ENCODE results near the gene CUL3.

CUL3 gene

DNA sequence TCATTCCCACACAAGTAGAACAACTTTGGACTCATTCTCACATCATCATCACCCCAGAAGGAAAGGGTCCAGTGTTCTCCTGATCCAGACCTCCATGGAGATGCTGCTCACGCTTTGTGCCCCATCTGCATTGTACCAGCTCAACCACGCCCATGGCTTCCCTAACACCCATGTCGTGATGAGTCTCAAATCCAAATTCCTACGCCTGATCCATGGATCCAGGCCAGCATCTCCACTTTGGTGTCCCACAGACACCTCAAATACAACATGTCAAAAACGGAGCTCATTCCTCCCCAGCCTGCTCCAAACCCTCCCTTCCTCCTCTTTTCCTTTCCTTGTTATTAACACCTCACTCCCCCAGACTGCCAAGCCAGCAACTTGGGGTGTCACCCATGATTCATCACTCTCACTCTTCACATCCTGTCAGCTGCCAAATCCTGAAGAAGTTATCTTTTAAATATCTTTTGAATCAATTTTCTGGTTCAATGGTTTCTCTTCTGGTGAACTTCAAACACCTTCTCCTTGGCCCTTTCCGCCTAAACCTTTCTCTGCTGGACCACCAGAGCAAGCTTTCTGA lies 153.1 kb downstream of the CUL3 start:
- DNase-seq (ENCODE audit: low read depth in 2 of 3, low spot score in 1 of 3), result no peak

DNA sequence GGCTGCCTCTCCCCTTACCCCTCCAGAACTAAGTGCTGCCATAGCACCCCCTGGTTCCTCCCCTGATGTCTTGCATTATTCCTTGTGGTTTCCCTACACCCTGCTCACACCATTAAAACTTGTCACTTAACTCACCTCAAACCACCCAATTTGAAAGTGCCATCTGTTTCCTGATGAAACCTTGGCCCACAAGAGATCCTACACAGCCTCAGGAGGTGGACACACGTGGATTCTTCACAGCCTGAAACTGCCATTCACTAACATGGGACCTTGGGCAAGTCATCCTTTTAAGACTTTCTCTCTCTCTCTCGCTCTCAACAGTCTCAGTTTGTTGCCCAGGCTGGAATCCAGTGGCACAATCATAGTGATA lies 155.7 kb downstream of the CUL3 start:
- DNase-seq (ENCODE audit: low read depth in 2 of 3, low spot score in 1 of 3), result no peak

DNA sequence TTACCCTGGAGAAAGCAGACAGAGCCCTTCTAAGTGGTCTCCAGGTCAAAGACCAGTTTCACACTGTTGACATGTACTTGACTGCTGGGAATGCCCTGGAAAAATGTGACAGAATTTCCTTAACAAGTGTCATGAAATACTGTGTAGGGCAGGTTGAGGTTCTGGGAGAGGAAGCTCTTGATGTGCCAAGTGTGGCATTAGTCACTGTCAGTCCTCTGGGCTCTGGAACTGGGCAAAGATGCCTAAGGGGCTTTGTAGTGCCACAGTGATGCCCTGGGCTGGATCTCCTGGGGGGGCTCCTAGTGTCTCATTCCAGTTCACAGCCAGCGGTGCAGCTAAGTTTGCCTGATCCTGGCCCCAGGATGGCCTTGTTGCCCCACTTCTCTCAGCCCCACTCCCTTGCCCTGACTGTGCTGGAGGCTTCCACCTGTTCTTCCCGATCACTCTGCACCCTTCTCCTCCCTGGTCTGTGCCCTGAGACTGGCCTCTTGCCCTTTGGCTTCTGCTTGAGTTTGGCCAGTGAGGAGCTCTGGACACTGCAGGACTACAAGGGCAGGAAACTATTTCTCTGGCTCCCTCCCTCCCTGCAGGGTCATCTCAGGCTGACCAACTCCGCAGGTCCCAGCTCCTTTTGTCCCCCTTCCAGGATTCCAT lies 156.2 kb downstream of the CUL3 start:
- DNase-seq (ENCODE audit: low read depth in 2 of 3, low spot score in 1 of 3), result no peak

DNA sequence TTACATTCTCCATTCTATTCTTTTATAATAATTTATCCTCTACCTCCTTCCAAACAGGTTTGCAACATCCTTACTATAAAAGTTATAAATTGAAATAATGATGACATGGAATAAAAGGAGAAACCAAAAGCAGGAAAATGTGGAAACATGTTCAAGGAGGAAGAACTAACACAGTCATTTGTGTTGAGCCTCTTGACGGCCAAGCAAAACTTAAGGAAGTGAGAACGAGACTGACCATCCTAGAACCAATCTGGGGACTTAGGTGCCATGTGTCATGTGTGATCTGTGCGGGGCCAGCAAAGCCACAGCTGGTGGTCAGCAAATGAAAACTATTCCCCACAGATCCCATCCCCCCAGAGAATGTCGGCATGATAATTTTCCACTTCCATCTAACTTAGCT lies 157.7 kb downstream of the CUL3 start:
- no peak for DNase-seq (ENCODE audit: low read depth in 2 of 3, low spot score in 1 of 3)

DNA sequence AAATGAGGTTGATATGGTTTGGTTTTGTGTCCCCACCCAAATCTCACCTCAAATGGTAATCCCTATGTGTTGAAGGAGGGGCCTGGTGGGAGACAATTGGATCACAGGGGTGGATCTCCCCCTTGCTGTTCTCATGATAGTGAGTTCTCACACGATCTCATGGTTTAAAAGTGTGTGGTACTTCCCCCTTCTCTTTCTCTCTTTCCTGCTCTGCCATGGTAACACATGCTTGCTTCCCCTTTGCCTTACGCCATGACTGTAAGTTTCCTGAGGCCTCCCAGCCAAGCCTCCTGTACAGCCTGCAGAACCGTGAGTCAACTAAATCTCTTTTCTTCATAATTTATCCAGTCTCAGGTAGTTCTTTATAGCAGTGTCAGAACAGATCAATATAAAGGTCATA lies 158.5 kb downstream of the CUL3 start:
- no peak for DNase-seq (ENCODE audit: low read depth in 2 of 3, low spot score in 1 of 3)

DNA sequence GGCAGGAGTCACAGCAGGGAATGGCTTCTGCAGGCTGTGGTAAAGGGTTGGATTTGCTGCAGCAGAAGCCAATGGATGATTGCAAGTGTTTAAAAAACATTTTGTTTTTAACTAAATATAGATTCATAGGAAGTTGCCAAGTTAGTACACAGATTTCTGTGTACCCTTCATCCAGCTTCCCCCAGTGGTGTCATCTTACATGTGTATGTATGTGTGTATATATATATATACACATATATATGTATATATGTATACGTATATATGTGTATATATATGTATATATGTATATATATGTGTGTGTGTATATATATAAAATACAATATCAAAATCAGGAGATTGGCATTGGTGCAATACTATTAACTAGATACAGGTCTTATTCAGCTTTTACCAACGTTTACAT lies 164.1 kb downstream of the CUL3 start:
- no peak for DNase-seq (ENCODE audit: low read depth in 2 of 3, low spot score in 1 of 3)
